ENCODE measurements around the gene CERS6.
"Not testable (repeated sequence)": the region's sequence is repeated elsewhere in the genome, so short reads cannot be mapped to it uniquely, and the experiment has no call there.

The CERS6 gene

GRCh38 chr2:168787098-168787781 lies 331.2 kb downstream of the CERS6 start:
- TF ChIP-seq ZFX (IDR thresholded peaks at IDR 0.05; ENCODE audit: borderline replicate concordance) = no peak
- TF ChIP-seq, protein P1, sequence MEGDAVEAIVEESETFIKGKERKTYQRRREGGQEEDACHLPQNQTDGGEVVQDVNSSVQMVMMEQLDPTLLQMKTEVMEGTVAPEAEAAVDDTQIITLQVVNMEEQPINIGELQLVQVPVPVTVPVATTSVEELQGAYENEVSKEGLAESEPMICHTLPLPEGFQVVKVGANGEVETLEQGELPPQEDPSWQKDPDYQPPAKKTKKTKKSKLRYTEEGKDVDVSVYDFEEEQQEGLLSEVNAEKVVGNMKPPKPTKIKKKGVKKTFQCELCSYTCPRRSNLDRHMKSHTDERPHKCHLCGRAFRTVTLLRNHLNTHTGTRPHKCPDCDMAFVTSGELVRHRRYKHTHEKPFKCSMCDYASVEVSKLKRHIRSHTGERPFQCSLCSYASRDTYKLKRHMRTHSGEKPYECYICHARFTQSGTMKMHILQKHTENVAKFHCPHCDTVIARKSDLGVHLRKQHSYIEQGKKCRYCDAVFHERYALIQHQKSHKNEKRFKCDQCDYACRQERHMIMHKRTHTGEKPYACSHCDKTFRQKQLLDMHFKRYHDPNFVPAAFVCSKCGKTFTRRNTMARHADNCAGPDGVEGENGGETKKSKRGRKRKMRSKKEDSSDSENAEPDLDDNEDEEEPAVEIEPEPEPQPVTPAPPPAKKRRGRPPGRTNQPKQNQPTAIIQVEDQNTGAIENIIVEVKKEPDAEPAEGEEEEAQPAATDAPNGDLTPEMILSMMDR (IDR thresholded peaks at IDR 0.05) = no peak
- H3K27ac ChIP-seq = no peak overlapping the region

DNA sequence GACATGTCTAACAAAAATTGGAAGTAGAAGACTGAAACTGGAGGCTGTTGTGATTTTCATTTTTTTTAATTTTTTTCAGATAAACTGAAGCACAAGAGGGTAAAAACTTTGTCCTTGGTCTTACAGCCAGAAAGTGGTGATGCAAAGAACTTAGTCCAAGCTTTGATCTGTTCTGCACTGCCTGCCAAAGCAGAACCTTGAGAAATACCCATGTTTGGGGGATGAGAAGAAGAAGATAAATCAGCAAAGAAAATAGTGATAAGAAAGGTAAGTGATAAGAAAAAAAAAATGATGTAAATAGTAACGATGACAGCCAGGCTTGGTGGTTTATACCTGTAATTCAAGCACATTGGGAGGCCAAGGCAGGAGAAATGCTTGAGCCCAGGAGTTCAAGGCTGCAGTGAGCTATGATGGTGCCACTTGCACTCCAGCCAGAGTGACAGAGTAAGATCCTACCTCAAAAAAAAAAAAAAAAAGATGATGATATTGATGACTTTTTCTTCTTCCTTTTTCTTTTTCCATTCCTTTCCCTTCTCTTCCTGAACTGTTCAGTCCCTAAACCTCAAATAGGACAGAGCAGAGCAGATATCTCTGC lies 331.8 kb downstream of the CERS6 start:
- TF ChIP-seq, protein P1 (IDR thresholded peaks at IDR 0.05) = no peak
- no peak for TF ChIP-seq ZFX (IDR thresholded peaks at IDR 0.05; ENCODE audit: borderline replicate concordance)
- H3K27ac ChIP-seq = no peak overlapping the region

DNA sequence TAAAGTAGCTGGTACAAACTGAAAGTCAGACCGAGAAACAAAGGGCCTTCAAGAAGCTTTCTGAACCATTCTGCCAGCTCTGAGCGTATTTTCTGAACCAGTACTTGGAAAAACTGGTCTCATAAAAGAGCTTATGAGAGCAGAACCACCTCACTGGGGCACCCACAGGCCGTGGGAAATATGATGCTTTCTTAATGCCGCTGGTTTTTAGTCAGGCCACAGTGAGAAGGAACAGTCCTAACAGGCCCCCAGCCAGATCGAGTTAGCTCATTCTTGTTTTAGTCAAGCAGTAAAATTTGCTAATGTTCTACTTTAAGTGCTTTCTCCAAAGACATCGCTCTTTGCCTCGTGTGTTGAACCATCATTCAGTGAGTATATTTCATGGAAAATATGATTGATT lies 333.7 kb downstream of the CERS6 start:
- no peak for TF ChIP-seq ZFX (IDR thresholded peaks at IDR 0.05; ENCODE audit: borderline replicate concordance)
- TF ChIP-seq, protein P1 (IDR thresholded peaks at IDR 0.05) = no peak
- no peak overlapping the region for H3K27ac ChIP-seq

- TF ChIP-seq, protein P1 (IDR thresholded peaks at IDR 0.05) = no peak
- no peak for TF ChIP-seq ZFX (IDR thresholded peaks at IDR 0.05; ENCODE audit: borderline replicate concordance)
- H3K27ac ChIP-seq = no peak overlapping the region
Measured at GRCh38 chr2:168790226-168790902, 334.3 kb downstream of the CERS6 start.

- not testable (repeated sequence) for H3K27ac ChIP-seq
Measured at GRCh38 chr2:168791140-168791539, 335.1 kb downstream of the CERS6 start.

- H3K27ac ChIP-seq = no peak overlapping the region
- TF ChIP-seq, protein P1 (IDR thresholded peaks at IDR 0.05) = no peak
- TF ChIP-seq ZFX (IDR thresholded peaks at IDR 0.05; ENCODE audit: borderline replicate concordance) = no peak
Measured at GRCh38 chr2:168793596-168793995, 337.5 kb downstream of the CERS6 start.

DNA sequence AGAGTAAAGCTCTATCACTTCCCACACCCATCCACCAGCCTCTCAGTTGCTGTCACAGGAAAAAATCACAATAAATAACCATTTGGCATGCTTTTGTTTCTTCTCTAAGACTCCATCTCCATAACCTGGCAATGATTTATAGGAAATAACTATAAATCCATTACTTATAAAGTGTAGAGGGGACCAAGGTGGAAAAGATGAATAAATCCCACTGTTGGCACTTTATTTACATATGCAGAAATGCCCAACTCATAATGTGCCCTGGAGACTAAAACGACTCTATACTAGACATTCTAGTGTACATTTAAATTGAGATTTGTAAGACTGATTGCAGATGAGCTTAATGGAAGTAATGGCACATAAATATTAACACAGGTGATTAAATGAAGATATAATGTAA lies 338.9 kb downstream of the CERS6 start:
- TF ChIP-seq, protein P1 (IDR thresholded peaks at IDR 0.05) = no peak
- no peak for TF ChIP-seq ZFX (IDR thresholded peaks at IDR 0.05; ENCODE audit: borderline replicate concordance)

More for the DNA sequence above, 338.9 kb downstream of the CERS6 start:
- H3K27ac ChIP-seq = no peak overlapping the region

Measured in 22Rv1 (cell line).